Measurements from ENCODE around the gene ZNF608.

The ZNF608 gene

DNA sequence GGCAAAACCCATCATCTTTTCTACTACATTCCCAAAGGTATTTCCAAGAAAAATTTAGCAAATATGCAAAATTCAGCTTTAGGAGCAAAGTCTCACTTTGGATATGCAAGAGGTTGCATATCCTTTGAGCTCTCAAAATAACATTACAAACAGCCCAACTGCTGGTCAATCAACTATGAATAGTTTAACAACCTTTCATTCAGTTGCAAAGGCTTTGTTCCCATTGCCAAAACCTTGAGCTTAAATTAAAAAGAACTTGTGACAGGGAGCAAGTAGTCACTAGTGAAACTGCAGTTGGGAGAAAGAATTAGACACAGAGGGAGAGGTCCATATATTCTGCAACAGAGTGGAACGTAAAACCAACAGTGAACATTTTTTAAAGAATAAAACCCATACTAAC is 8.8 kb downstream of the ZNF608 start:
- H3K36me3 Mint-ChIP-seq, result peaks cover 0 to 2% of the 10 kb centered on the region in 2 donors
- H3K4me3 Mint-ChIP-seq, result no peak overlapping the region
- no peak for DNase-seq
- no peaks in the 10 kb centered on the region for H3K9me3 Mint-ChIP-seq
- H3K27ac Mint-ChIP-seq, result peak overlapping the region; percentile 65
- peaks cover 34 to 59% of the 10 kb centered on the region in 2 donors for H3K4me1 Mint-ChIP-seq
- ATAC-seq (replicated peaks), result no peak
- peaks cover 0 to 8% of the 10 kb centered on the region in 2 donors for H3K27me3 Mint-ChIP-seq

DNA sequence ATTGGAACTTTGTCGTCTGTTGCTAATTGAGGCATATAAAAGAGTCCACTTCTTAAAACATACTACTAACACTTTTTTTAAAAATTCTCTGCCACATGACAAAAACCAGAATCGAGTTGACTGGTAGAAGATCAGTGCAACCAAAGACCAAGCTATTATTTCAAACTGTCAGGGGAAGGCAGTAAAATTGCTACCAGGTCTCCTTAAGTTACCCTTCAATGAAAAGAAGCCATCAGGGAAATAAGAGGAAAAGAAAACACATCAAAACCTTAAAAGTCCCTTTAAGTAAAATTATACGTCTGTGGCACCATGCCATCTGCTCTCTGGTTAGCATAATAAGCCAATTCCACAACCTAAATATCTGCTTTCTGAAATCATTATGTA is 9.6 kb downstream of the ZNF608 start:
- Mint-ChIP-seq H3K27me3 (peaks cover 0 to 8% of the 10 kb centered on the region in 2 donors), H3K36me3 (peaks cover 0 to 2% of the 10 kb centered on the region in 2 donors), H3K4me1 (peaks cover 39 to 68% of the 10 kb centered on the region in 2 donors), H3K27ac (no peak overlapping the region), H3K4me3 (peak overlapping the region in 1 of 2 donors; percentile 35), H3K9me3 (no peaks in the 10 kb centered on the region)
- no peak for DNase-seq
- peak in 1 of 2 donors; percentile 33 for ATAC-seq (replicated peaks)

DNA sequence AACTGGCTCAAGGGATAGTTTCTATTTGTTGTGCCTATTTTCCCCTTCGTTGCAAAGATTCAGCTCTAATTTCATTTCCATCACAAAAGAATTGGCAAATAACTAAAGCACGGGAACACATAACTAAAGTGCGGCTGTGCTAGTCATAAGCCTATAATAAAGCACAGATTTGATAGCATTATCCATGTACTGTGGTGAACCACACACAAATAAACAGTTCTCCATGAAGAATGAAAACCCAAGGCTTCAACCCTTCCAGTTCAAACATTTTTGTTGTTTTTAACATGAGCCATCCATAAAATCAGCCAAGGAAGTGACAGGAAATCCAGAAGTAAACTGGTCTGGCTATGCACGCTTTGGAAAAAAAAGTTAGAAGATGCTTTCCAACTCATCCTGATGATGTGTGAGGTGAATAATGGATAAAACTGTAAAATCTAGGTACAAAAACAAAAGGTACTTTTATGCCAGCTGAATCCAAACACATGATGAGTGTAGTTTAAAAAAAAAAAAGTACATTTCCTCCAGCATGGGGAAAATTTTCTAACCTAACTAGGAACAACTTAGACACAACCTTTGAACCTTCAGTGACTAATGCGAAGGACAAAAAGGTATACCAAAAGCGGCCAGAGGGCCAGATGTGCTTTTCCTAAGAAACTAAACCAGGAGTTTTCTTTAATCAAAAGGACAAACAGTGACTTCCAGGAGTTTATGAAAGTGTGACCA is 10.2 kb downstream of the ZNF608 start:
- ATAC-seq (replicated peaks) (no peak), DNase-seq (no peak)
- Mint-ChIP-seq H3K27me3 (peaks cover 0 to 8% of the 10 kb centered on the region in 2 donors), H3K4me3 (peak overlapping the region in 1 of 2 donors; percentile 76), H3K4me1 (peaks cover 35 to 71% of the 10 kb centered on the region in 2 donors), H3K9me3 (no peaks in the 10 kb centered on the region), H3K27ac (no peak overlapping the region), H3K36me3 (peaks cover 0 to under 1% of the 10 kb centered on the region in 2 donors)

DNA sequence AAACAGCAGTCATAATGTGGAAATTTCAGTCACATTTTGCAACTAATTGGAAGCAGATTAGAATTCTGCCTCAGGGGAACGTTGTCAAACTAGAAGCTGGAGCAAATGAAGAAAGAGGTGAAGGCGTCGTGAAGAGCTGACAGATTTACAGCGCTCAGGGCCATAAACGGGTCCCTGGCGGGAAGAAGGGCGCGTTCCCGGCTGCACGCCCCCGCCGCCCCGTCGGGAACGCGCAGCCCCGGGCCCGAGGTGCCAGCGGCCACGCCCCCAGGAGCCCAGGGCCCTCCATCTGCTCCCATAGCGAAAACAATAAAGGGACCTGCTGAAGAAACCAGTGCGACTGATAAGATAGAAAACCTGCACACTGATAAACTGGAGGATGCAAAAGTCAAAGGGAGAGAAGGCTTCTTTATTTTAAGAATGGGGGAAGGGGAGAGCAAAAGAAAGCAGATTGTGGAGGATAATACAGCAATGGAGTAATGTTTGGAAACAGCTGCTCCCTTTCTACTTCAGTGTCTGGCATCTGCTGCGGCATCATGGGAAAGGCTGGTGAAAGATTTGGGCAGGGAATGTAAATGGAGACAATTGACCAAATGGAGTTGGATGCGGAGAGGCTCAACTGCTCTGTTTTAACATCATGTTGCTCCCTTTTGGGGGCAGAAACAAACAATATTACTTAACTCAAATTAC is 11.1 kb downstream of the ZNF608 start:
- Mint-ChIP-seq H3K9me3 (no peaks in the 10 kb centered on the region), H3K27ac (peak overlapping the region; percentile 32), H3K4me3 (peak overlapping the region; percentile 76 to 82), H3K36me3 (no peaks in the 10 kb centered on the region), H3K27me3 (peaks cover 0 to 8% of the 10 kb centered on the region in 2 donors), H3K4me1 (peaks cover 35 to 75% of the 10 kb centered on the region in 2 donors)
- peak; percentile 42 to 52 for ATAC-seq (replicated peaks)
- DNase-seq, result no peak

DNA sequence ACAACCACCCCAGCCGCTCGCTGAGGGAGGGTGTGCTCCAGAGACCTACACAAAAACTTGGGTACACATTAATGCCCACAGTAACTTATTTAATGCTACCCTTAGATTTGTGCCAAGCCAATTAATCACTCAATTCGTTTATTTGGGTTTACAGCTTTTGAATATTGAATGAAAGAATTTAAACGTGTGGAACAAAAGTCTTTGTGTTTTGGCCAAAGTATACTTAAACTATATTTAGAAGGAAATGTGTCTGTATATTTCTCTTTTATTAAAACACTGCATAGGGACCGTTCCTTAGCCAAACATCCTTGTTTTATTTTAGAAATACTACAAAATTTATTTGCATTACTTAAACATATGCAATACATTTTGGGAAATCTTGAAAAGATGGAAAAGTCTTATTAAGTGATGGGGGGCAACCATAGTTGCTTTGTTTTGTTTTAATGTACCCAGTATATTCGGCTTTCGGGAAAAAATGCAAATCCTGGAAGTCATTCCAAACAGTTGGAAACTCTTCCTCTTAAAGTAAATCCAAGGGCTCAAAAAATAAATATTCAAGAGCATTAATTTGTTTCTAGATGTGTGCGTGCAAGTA is 11.8 kb downstream of the ZNF608 start:
- peaks cover 37 to 75% of the 10 kb centered on the region in 2 donors for H3K4me1 Mint-ChIP-seq
- no peaks in the 10 kb centered on the region for H3K9me3 Mint-ChIP-seq
- no peak for ATAC-seq (replicated peaks)
- H3K36me3 Mint-ChIP-seq, result no peaks in the 10 kb centered on the region
- DNase-seq, result no peak
- H3K27me3 Mint-ChIP-seq, result peaks cover 0 to 8% of the 10 kb centered on the region in 2 donors
- H3K4me3 Mint-ChIP-seq, result peak overlapping the region; percentile 76 to 82
- H3K27ac Mint-ChIP-seq, result peak overlapping the region; percentile 32

DNA sequence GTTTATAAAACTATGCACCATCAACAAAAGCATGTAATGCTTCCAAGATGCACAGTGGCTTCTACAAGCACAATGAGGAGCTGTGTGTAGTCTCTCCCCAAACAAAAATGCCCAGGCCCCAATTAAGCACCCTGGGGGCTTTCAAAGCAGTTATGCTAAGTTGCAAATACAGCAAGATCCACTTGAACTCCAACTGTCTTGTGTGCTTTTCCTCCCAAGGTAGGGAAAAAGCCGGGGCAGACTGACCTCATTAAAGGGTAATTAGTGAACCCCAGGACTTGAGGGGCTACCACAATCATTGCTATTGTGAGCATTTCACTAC is 13.1 kb downstream of the ZNF608 start:
- DNase-seq, result no peak
- Mint-ChIP-seq H3K9me3 (peaks cover 1 to 4% of the 10 kb centered on the region in 2 donors), H3K27ac (no peak overlapping the region), H3K36me3 (no peaks in the 10 kb centered on the region), H3K27me3 (peaks cover 0 to 8% of the 10 kb centered on the region in 2 donors), H3K4me1 (peaks cover 35 to 79% of the 10 kb centered on the region in 2 donors), H3K4me3 (no peak overlapping the region)
- no peak for ATAC-seq (replicated peaks)

DNA sequence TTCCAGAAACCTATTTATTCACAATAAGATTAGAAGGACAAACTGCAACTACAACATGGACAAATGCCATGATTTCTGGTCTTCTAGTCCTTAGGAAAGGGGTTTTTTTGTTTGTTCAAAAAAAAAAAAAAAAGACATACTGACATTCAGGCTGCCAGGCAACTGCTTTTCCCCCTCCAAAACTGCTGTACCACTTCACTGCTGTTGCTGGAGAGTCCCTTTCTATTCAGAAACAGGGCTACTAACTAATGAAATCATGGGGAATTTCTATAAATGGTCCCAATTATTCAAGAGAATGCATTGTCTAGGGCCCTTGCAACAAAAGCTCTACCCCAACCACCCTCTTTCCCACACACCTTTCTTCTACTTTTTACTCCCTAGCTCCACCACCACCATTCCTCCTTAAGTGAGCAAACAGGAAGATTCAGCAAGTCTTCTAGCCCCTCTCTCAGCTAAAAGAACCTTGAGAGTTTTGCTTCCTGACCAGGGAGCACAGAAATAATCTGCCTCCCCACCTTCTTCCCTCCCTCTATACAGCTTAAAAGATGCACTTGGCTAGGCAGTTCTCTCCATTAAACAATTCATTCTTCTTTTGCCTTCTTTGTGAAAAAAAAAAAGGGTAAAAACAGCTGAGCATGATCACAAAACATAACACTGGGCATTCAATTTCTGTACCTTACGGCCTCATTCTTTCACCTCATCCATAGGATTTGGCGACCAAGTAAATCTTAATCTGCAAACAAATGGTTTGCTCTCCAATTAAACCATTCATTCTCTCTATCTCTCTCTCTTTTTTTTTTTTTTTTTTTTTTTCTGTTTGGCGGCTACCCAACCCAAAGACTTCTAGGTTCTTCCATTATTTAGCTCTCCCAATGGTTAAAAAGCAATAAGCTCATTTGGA is 13.8 kb downstream of the ZNF608 start:
- peaks cover 32 to 74% of the 10 kb centered on the region in 2 donors for H3K4me1 Mint-ChIP-seq
- no peaks in the 10 kb centered on the region for H3K36me3 Mint-ChIP-seq
- H3K27me3 Mint-ChIP-seq, result peaks cover 0 to 8% of the 10 kb centered on the region in 2 donors
- peak overlapping the region in 1 of 2 donors; percentile 54 for H3K4me3 Mint-ChIP-seq
- ATAC-seq (replicated peaks) (peak in 1 of 2 donors; percentile 31), DNase-seq (no peak)
- H3K27ac Mint-ChIP-seq, result no peak overlapping the region
- peaks cover 1 to 4% of the 10 kb centered on the region in 2 donors for H3K9me3 Mint-ChIP-seq

DNA sequence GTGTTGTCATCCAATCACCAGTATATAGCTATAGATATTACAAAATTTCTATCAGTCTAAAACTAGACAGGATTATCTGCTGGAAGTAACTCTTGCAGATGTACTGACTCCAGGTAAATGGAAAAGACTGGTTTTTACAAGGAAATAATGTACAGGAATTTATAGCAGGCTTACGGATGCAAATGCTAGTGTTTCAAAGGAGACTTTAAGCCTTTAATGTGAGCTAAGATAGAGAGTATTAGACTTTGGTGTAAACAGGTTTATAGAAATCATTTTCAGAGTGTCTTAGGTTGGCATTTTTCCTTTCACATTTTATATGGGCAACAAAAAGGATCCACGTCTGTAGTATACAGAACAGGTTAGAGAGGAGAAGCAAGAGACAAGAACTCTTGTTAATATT is 16.1 kb downstream of the ZNF608 start:
- Mint-ChIP-seq H3K9me3 (peaks cover 4% of the 10 kb centered on the region in 2 donors), H3K4me3 (no peak overlapping the region), H3K36me3 (peaks cover 0 to 5% of the 10 kb centered on the region in 2 donors), H3K27ac (peak overlapping the region; percentile 56), H3K27me3 (peaks cover 0 to 6% of the 10 kb centered on the region in 2 donors), H3K4me1 (peaks cover 32 to 70% of the 10 kb centered on the region in 2 donors)
- ATAC-seq (replicated peaks) (no peak), DNase-seq (no peak)

DNA sequence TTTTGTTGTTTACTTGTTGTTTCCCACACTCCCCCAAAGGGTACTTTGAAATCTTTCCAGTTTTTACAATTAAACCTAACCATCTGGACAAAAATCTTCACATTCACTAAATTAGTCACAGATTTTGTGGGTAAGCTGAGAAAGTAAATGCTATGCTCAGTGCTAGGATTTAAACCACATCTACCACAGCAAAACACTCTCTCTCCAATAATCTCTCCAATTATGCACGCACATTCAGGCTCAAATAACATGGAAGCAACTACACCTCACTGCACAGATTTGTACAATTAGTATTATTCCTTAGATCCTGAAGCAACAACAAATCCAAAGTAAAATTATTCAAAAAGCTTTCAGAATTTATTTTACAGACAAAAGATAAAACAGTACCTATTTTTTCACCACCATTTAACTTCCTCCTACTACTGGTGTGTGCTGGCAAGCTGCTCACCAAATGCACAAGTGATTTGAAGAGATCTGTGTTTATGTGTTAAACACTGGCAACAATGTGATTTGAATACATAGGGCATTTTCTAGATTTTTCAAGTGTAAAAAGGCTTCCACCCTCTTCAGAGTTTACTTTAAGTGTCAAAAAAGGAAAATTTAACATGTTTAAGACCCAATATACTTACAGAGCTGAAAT is 16.6 kb downstream of the ZNF608 start:
- H3K9me3 Mint-ChIP-seq, result peaks cover 4% of the 10 kb centered on the region in 2 donors
- no peak for DNase-seq
- peaks cover 31 to 68% of the 10 kb centered on the region in 2 donors for H3K4me1 Mint-ChIP-seq
- peaks cover 0 to under 1% of the 10 kb centered on the region in 2 donors for H3K27me3 Mint-ChIP-seq
- H3K27ac Mint-ChIP-seq, result peak overlapping the region; percentile 56
- peaks cover 0 to 5% of the 10 kb centered on the region in 2 donors for H3K36me3 Mint-ChIP-seq
- peak; percentile 72 to 74 for ATAC-seq (replicated peaks)
- H3K4me3 Mint-ChIP-seq, result peak overlapping the region in 1 of 2 donors; percentile 5

DNA sequence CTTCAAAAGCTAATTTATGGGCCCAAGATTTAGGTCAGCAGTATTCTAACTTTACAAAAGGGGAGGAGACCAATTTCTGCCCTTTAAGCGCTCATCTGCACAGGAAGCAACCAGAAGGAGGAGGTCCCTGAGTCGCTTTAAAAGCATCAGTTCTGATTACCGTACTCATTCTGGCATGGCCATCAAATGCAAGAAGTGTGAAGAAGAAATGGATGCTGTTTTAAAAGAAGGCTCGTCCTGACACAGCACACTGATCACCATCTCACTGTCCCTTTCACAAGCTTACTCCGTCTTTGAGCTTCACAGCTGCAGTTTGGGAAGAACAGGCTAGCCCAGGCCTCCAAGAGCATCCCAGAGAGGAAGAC is 17.5 kb downstream of the ZNF608 start:
- H3K27ac Mint-ChIP-seq, result peak overlapping the region; percentile 32
- peaks cover 4% of the 10 kb centered on the region in 2 donors for H3K9me3 Mint-ChIP-seq
- no peak for ATAC-seq (replicated peaks)
- H3K4me1 Mint-ChIP-seq, result peaks cover 32 to 72% of the 10 kb centered on the region in 2 donors
- peak overlapping the region in 1 of 2 donors; percentile 26 for H3K4me3 Mint-ChIP-seq
- H3K36me3 Mint-ChIP-seq, result peaks cover 0 to 5% of the 10 kb centered on the region in 2 donors
- H3K27me3 Mint-ChIP-seq, result no peaks in the 10 kb centered on the region
- no peak for DNase-seq

DNA sequence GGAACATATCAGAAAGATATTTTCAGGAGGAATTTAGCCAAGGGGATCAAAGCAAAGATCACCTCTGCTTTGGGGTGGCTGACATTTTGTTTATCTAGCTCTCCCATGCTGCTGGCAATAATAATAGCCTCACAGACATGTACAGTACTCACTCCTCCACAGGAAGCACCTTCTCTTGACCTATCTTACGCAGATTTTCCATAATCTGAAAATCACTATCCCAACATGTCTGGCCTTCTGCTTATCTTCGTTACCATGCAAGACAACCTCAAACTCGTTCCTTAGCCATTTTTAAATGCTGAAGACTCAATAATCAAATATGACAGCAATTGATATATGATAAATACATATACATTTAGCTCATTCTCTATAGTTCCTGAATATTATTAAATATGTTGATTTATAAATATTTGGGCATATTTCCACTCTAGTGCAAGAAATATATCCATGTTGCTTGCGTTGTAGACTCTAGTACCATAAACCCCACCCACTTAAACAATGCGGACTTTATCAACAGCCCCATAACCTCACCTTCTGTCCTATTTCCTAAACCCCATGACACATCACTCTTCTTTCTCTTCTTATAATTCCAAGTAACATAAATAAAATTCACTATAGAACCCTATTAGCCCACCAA is 18.0 kb downstream of the ZNF608 start:
- H3K27ac Mint-ChIP-seq, result no peak overlapping the region
- H3K9me3 Mint-ChIP-seq, result peaks cover 4% of the 10 kb centered on the region in 2 donors
- no peaks in the 10 kb centered on the region for H3K27me3 Mint-ChIP-seq
- DNase-seq (no peak), ATAC-seq (replicated peaks) (no peak)
- peaks cover 0 to 6% of the 10 kb centered on the region in 2 donors for H3K36me3 Mint-ChIP-seq
- H3K4me1 Mint-ChIP-seq, result peaks cover 34 to 72% of the 10 kb centered on the region in 2 donors
- H3K4me3 Mint-ChIP-seq, result peak overlapping the region in 1 of 2 donors; percentile 26

DNA sequence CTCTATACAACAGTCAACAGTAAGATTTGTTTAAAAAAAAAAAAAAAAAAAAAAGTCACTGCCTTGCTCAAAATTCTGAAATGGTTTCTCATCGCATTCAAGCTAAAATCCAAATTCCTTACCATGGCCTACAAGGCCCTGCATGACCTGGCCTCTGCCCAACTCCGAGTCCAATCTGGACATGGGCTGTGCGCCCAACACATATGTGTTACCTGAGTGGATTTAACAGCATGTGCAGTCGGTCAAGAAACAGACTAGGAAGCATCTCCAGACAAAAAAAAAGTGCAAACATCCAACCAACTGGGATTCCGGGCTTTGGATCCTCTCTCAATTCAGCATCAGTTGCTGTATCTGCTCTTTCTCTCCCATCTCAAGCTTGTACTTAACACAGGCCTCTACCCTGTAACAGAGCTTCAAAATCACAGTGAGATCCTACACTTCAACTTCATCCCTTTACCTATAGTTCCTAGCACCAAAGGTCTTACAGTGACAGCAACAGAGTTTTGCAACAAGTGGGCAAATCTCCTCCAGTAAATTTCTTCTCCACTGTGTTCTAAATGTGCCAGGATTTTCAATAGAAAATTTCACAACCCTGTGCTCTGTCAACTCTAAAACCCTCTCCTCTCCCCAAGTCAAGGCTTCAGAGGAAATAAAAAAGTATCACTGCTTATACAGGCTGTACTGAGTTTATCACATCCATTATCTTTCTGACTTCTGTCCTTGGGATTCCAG is 19.6 kb downstream of the ZNF608 start:
- no peak overlapping the region for H3K27ac Mint-ChIP-seq
- H3K27me3 Mint-ChIP-seq, result no peaks in the 10 kb centered on the region
- peaks cover 25 to 56% of the 10 kb centered on the region in 2 donors for H3K4me1 Mint-ChIP-seq
- ATAC-seq (replicated peaks) (no peak), DNase-seq (no peak)
- H3K9me3 Mint-ChIP-seq, result peaks cover 4% of the 10 kb centered on the region in 2 donors
- H3K4me3 Mint-ChIP-seq, result no peak overlapping the region
- H3K36me3 Mint-ChIP-seq, result peaks cover 0 to 7% of the 10 kb centered on the region in 2 donors
